Endothelial cell of umbilical vein (primary cell): ENCODE results near the gene ENTR1. TPM values are rescaled to one million over a fixed set of nuclear protein-coding genes. Genes with fewer than 3 reads are reported as not detected.
"Not testable (repeated sequence)": the region's sequence is repeated elsewhere in the genome, so short reads cannot be mapped to it uniquely, and the experiment has no call there.

Experiments used
- BruUV-seq: library from RNA; stranded (reverse); fragments of 400-500 nt; replicated peaks from 2 replicates; lab custom pipeline; 2021; lab: Mats Ljungman, UMichigan
- CTCF ChIA-PET: fragments of 300-600, 350-600 bp; sonication (Branson Sonifier 250); formaldehyde crosslinking; loops from one replicate; lab custom pipeline; 2021; ENCODE audit warnings: antibody characterized with exemption, inconsistent platforms; lab: Charles Lee
- POLR2A ChIA-PET: fragments of 300-600, 350-600 bp; sonication (Branson Sonifier 250); formaldehyde crosslinking; loops from one replicate; lab custom pipeline; 2021; ENCODE audit warnings: antibody characterized with exemption, inconsistent platforms; lab: Charles Lee
- DNase-seq: peaks from one replicate; pipeline ENCODE4 v3.0.0-alpha.2; 2011; ENCODE audit warnings: low read depth, low spot score
- FAIRE-seq: peaks from 2 replicates; lab custom pipeline; 2011; peaks lifted over from hg19 to GRCh38; lab: Jason Lieb, UNC
- H2AFZ ChIP-seq: 2 replicates; pipeline ENCODE4 v1.6.0; 2012; ENCODE audit warnings: low read depth, low read length, control low read depth, inconsistent platforms
- H3K27ac ChIP-seq: 2 replicates; pipeline ENCODE4 v1.5.1; 2011; ENCODE audit warnings: low read depth, mild to moderate bottlenecking, control low read depth, low read length, moderate library complexity; ENCODE audit not compliant: insufficient read depth
- H3K27me3 ChIP-seq, 2 experiments: 2 replicates each; pipeline versions ENCODE4 v1.6.0 to v1.6.1; 2011; ENCODE audit warnings: low read length in 2 of 2, mixed read lengths in 1 of 2; ENCODE audit not compliant: control insufficient read depth in 2 of 2, insufficient read depth in 2 of 2
- H3K36me3 ChIP-seq, 2 experiments: 2 replicates in 1 of 2; 3 replicates in 1 of 2; pipeline ENCODE4 v1.5.1; 2011; ENCODE audit warnings: low read length in 2 of 2, mild to moderate bottlenecking in 1 of 2, moderate library complexity in 1 of 2; ENCODE audit not compliant: control insufficient read depth in 2 of 2, insufficient read depth in 2 of 2; ENCODE audit errors: extremely low read depth in 1 of 2
- H3K4me1 ChIP-seq: 3 replicates; pipeline ENCODE4 v1.5.1; 2011; ENCODE audit warnings: mild to moderate bottlenecking, low read length; ENCODE audit not compliant: control insufficient read depth, insufficient read depth; ENCODE audit errors: extremely low read depth
- H3K4me2 ChIP-seq: 2 replicates; pipeline ENCODE4 v1.6.1; 2011; ENCODE audit warnings: low read length, control low read depth, mixed read lengths; ENCODE audit not compliant: insufficient read depth
- H3K4me3 ChIP-seq, 3 experiments: fragments of 200-600 bp in 1 of 3; sonication (generic), shearing (Covaris generic) in 1 of 3; replicated peaks in 1 of 3; 2 replicates each; pipeline ENCODE4 v1.5.1; 2011 to 2016; ENCODE audit warnings: control low read depth in 3 of 3, low read length in 3 of 3, mild to moderate bottlenecking in 2 of 3, inconsistent platforms in 1 of 3, low read depth in 1 of 3, moderate library complexity in 1 of 3; ENCODE audit not compliant: insufficient read depth in 1 of 3
- H3K79me2 ChIP-seq: 2 replicates; pipeline ENCODE4 v1.6.0; 2012; ENCODE audit warnings: low read length, inconsistent platforms; ENCODE audit not compliant: control insufficient read depth, insufficient read depth
- H3K9ac ChIP-seq: replicated peaks from 2 replicates; pipeline ENCODE3; 2011; ENCODE audit warnings: low read length, control low read depth; ENCODE audit not compliant: insufficient read depth; ENCODE audit errors: extremely low read depth
- H3K9me1 ChIP-seq: replicated peaks from 3 replicates; pipeline ENCODE4 v1.6.0; 2011; ENCODE audit warnings: mild to moderate bottlenecking, low read length; ENCODE audit not compliant: control insufficient read depth, insufficient read depth; ENCODE audit errors: extremely low read depth
- H3K9me3 ChIP-seq: replicated peaks from 2 replicates; pipeline ENCODE4 v1.5.1; 2012; ENCODE audit warnings: low read length, inconsistent platforms; ENCODE audit not compliant: control insufficient read depth, insufficient read depth
- H4K20me1 ChIP-seq: replicated peaks from 2 replicates; pipeline ENCODE3; 2011; ENCODE audit warnings: mild to moderate bottlenecking, low read length; ENCODE audit not compliant: control insufficient read depth, insufficient read depth; ENCODE audit errors: extremely low read depth
- EZH2 ChIP-seq: IDR thresholded peaks from 2 replicates; pipeline ENCODE4 v1.6.1; 2012; ENCODE audit warnings: borderline replicate concordance, low read depth, mild to moderate bottlenecking, moderate library complexity, low read length, inconsistent platforms; ENCODE audit not compliant: severe bottlenecking
- GATA2 ChIP-seq: IDR thresholded peaks from 2 replicates; pipeline ENCODE4 v1.7.0; 2011; ENCODE audit warnings: low read depth, mild to moderate bottlenecking, moderate library complexity, mixed read lengths, low read length; ENCODE audit not compliant: insufficient read length, insufficient read depth
- POLR2A ChIP-seq: IDR thresholded peaks from 2 replicates; pipeline ENCODE4 v1.6.1; 2012; ENCODE audit warnings: low read depth, mild to moderate bottlenecking, control low read depth, low read length
- dilution Hi-C: fragments of 300-500 bp; cut with MboI; formaldehyde crosslinking; loops from one replicate; pipeline ENCODE4 v1.15.0; 2019; ENCODE audit warnings: low sequenced_read_pairs; ENCODE audit not compliant: extremely low pct_ligation_motif_present
- intact Hi-C: fragments of 100-400 bp; cut with micrococcal nuclease; formaldehyde crosslinking; loops from one replicate; pipeline ENCODE4 v1.10.0; 2022
- polyA plus RNA-seq, 4 experiments: library from polyadenylated mRNA; depleted of rRNA in 3 of 4; stranded (reverse) in 3 of 4; unstranded in 1 of 4; fragments of >200 nt; gene quantifications; 2 replicates each; pipeline versions ENCODE4 v1.2.1 to v1.2.3, GENCODE V29; 2011 to 2012; ENCODE audit warnings: missing spikeins in 1 of 4
- total RNA-seq: library from RNA; stranded (reverse); gene quantifications from 2 replicates; pipeline ENCODE4 v1.2.3, GENCODE V29; 2021

Gene ENTR1
- total and polyA plus RNA-seq, 2 donors (not counting 3 experiments of a cell fraction or from before 2014, with no cell fraction given), result 36.0 to 61.6 TPM

DNA sequence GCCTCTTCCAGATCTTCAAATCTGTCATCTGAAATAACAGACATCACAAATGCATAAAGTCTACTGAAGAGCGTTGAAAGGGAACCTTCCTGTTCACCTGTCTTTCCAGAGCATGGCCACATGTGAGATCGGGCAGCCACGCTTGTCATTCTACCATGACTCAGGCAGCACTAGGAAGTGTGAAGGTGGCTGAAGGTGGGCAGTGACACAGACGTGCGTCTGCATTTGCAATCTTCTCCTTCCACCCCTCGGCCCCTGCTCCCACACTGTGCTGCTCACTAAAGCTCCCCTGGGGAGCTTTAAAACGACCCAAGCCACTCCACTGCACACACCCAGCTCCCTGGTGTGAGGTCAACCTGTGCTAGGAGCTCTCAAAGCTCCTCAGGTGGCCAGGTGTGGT lies 2.5 kb downstream of the ENTR1 start:
- H3K4me3 ChIP-seq, result no peak overlapping the region
- ChIA-PET CTCF (no interaction called here), POLR2A (no interaction called here)
- no peak for FAIRE-seq
- H3K36me3 ChIP-seq, result peaks cover 0 to 22% of the 10 kb centered on the region in 2 experiments
- H3K9ac ChIP-seq, result no peak overlapping the region
- peaks cover 38% of the 10 kb centered on the region for H3K79me2 ChIP-seq
- no TSS peak for BruUV-seq
- no peak for DNase-seq
- no peak overlapping the region for H3K27ac ChIP-seq
- no peak for TF ChIP-seq GATA2
- no peak for TF ChIP-seq POLR2A
- no peak for TF ChIP-seq EZH2
- no peaks in the 10 kb centered on the region for H4K20me1 ChIP-seq
- no peaks in the 10 kb centered on the region for H3K9me3 ChIP-seq
- peaks cover 20% of the 10 kb centered on the region for H3K4me1 ChIP-seq
- H3K9me1 ChIP-seq, result no peaks in the 10 kb centered on the region
- dilution Hi-C loops, result no loop called here
- no peak overlapping the region for H2AFZ ChIP-seq
- intact Hi-C loops, result no loop called here
- no peaks in the 10 kb centered on the region for H3K27me3 ChIP-seq
- H3K4me2 ChIP-seq, result no peak overlapping the region

DNA sequence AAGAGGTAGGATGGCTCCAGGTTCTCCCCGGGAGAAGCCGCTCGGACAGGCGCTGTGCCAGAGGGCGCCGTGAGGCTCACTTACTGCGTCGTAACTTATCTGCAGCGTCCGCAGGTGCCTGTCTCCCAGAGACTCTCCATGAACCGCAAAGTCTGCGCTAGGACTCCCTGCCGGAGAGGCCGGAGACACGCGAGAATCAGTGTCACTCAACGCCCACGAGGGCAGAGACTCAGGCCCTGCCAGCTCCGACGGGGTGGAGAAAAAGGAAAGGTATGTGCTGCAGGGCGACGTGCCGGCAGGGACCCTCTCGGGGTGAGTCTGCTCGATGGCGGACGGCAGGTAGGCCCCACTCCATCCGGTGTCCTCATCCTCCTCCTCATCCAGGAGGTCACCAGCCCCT lies 3.4 kb downstream of the ENTR1 start:
- H2AFZ ChIP-seq, intact Hi-C loops, H3K27ac ChIP-seq, H3K9me1 ChIP-seq, H3K9ac ChIP-seq, H3K27me3 ChIP-seq, H4K20me1 ChIP-seq, H3K4me3 ChIP-seq, POLR2A ChIA-PET, CTCF ChIA-PET, dilution Hi-C loops, DNase-seq, BruUV-seq, H3K4me2 ChIP-seq, H3K9me3 ChIP-seq, FAIRE-seq: not testable (repeated sequence)
- H3K4me1 ChIP-seq, result peaks cover 20% of the 10 kb centered on the region
- H3K36me3 ChIP-seq, result peaks cover 0 to 19% of the 10 kb centered on the region in 2 experiments
- peaks cover 31% of the 10 kb centered on the region for H3K79me2 ChIP-seq

DNA sequence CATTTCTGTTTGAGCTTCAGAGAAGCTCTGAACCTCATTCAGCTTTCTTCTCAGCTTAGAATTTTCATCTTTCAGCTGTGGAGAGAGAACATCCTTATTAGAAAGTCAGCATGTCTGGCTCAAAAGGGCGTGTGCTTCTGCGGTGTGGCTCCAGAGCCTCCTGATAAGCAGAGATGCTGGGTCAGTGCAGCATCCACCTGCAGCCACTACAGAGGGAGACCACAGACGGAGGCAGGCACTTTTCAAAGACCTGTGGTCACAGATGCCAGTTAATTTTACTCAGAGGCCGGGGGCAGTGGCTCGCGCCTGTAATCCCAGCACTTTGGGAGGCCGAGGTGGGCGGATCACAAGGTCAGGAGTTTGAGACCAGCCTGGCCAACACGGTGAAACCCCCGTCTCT lies 4.5 kb downstream of the ENTR1 start:
- H3K9me3 ChIP-seq, POLR2A ChIA-PET, H3K4me2 ChIP-seq, FAIRE-seq, H4K20me1 ChIP-seq, H3K4me3 ChIP-seq, H3K27ac ChIP-seq, dilution Hi-C loops, H3K9ac ChIP-seq, BruUV-seq, H2AFZ ChIP-seq, CTCF ChIA-PET, DNase-seq, intact Hi-C loops, H3K27me3 ChIP-seq, H3K4me1 ChIP-seq, H3K9me1 ChIP-seq: not testable (repeated sequence)
- Histone ChIP-seq H3K79me2 (peaks cover 19% of the 10 kb centered on the region), H3K36me3 (peaks cover 0 to 19% of the 10 kb centered on the region in 2 experiments)
